NCI-H2227 treated with DMSO at 0.1 percent for 48 hours (cell line): Measurements from ENCODE around the gene CACNA1C.
"Not testable (repeated sequence)": the region's sequence is repeated elsewhere in the genome, so short reads cannot be mapped to it uniquely, and the experiment has no call there.

Experiments
- DNase-seq: peaks from one replicate; lab custom pipeline; 2025; lab: John Stamatoyannopoulos, UW

The CACNA1C gene

GRCh38 chr12:2691345-2692071 lies 638.7 kb downstream of the CACNA1C start:
- DNase-seq: no peak

- no peak for DNase-seq
These were observed 639.3 kb downstream of the CACNA1C start for GRCh38 chr12:2692080-2692479.

GRCh38 chr12:2693244-2693860 lies 640.6 kb downstream of the CACNA1C start:
- DNase-seq: no peak

GRCh38 chr12:2693980-2694610 lies 641.3 kb downstream of the CACNA1C start:
- no peak for DNase-seq

GRCh38 chr12:2696136-2696535 lies 643.3 kb downstream of the CACNA1C start:
- no peak for DNase-seq

- no peak for DNase-seq
These were observed 644.4 kb downstream of the CACNA1C start for GRCh38 chr12:2697057-2697800.

GRCh38 chr12:2698566-2698965 lies 645.8 kb downstream of the CACNA1C start:
- DNase-seq: peak; percentile 33

GRCh38 chr12:2710701-2711100 lies 657.9 kb downstream of the CACNA1C start:
- no peak for DNase-seq

GRCh38 chr12:2719392-2719791 lies 666.6 kb downstream of the CACNA1C start:
- DNase-seq: no peak

GRCh38 chr12:2722806-2723205 lies 670.0 kb downstream of the CACNA1C start:
- no peak for DNase-seq

GRCh38 chr12:2732290-2732689 lies 679.5 kb downstream of the CACNA1C start:
- DNase-seq: no peak

GRCh38 chr12:2733493-2734355 lies 680.9 kb downstream of the CACNA1C start:
- no peak for DNase-seq

GRCh38 chr12:2735432-2735831 lies 682.6 kb downstream of the CACNA1C start:
- no peak for DNase-seq

GRCh38 chr12:2737656-2738241 lies 685.0 kb downstream of the CACNA1C start:
- DNase-seq: no peak

GRCh38 chr12:2739069-2739468 lies 686.3 kb downstream of the CACNA1C start:
- DNase-seq: no peak

GRCh38 chr12:2739832-2740641 lies 687.2 kb downstream of the CACNA1C start:
- DNase-seq: peak; percentile 1

GRCh38 chr12:2742037-2742436 lies 689.2 kb downstream of the CACNA1C start:
- not testable (repeated sequence) for DNase-seq

GRCh38 chr12:2743478-2743877 lies 690.7 kb downstream of the CACNA1C start:
- DNase-seq: no peak

GRCh38 chr12:2745655-2746054 lies 692.9 kb downstream of the CACNA1C start:
- no peak for DNase-seq
